Esophagus mucosa (tissue), 1 donor: ENCODE results near the gene GALNTL6. TPM values are rescaled to one million over a fixed set of nuclear protein-coding genes. Genes with fewer than 3 reads are reported as not detected.

Experiments
- ATAC-seq: fragments of 200-7000 bp; cut with Tn5 transposase; one replicate; pipeline ENCODE4 v1.9.1; 2020
- total RNA-seq: library from RNA; stranded (reverse); gene quantifications from one replicate; pipeline ENCODE4 v1.2.4, GENCODE V29; 2023
- donor health status: DM: yes; HTN: yes; CAD: no.

GALNTL6 gene
- total RNA-seq, 1 donor from 2014 or later = not detected

DNA sequence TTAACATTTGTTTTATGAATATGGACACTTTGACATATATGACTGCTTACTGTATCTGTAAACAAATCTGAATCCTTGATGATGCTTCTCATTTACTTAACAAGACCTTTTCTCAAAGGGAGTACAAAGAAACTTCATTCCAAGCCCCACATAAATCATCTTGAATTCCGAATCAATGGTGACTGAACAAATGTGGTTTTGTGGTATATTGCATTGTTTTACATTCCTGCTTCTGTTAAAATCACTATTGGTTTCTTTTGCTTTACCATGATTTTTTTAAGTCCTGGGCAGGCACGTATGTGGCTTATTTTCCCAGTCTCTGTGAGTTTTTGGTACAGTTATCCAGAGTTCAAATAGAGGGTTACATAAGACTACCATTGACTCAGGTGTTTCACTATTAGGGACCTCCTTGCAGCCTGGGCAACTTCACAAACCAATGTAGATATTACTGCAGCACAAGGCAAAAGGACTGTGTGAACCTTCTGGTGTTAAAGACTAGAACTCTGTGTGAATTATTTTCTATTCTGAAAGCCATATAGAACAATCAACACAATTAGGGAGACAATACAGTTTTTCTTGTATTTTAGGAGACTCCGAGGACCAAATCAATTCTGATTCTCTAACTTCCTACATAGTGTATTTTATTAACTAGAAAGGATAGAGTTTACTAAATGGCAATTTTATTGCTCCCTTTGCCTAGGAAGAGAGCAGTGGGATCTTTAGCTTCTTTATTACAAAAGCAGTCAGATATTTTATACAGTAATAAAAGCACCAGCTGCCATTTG, 196.4 kb downstream of the GALNTL6 start:
- no peak for ATAC-seq

DNA sequence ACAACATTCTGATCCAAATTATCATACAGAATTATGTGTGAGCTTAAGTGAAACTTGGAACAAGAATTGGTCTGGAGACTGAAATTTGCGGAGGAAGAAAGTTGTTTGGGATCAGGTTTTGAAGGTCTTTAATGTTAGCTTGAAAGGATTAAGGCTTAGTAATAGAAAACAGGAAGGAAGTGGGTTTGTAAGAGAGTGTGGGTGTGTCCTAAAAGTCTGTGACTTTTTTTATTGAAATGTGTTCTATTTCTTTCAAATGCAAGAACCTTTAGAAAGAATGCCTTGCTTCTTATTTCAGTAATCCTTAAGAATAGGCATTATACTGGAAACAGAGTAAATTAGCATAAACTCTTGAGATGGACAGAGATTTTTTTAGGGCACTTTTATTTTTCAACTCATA, 198.0 kb downstream of the GALNTL6 start:
- no peak for ATAC-seq

DNA sequence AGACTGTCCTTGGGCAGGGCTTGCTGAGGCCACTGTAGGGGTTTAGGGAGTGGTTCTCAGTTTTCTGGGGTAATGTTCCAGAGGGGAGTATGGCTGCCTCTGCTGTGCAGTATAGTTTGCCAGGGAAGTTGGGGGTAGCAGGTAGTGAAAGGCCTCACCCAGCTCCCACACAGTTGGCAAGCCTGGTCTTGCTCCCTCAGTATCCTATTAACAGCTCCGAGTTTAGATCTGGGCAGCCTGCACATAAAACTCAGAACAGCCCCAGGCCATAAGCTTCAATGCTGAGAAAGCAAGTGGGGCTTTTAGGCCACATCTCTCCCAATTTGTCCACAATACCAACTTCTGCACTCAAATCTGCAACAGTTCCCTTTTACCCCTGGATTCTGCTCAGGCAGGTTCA, 205.2 kb downstream of the GALNTL6 start:
- no peak for ATAC-seq

DNA sequence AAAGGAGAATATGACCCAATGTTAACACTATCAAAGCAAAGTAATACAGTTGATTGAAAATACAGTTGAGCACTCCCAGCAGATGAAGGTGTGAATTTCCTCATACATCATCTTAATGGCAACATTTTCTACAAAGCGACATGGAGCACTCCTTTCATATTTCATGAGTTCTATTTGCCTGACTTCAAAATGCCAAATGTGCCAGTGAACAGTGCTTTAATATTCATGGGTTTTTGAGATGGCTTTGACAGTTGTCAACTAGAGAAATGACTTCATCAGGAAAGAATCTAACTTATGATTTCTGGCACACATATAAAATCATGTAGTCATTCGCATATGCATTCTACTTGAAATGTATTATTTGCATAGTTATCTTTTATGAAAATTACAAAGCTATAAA, 222.4 kb downstream of the GALNTL6 start:
- ATAC-seq = no peak

DNA sequence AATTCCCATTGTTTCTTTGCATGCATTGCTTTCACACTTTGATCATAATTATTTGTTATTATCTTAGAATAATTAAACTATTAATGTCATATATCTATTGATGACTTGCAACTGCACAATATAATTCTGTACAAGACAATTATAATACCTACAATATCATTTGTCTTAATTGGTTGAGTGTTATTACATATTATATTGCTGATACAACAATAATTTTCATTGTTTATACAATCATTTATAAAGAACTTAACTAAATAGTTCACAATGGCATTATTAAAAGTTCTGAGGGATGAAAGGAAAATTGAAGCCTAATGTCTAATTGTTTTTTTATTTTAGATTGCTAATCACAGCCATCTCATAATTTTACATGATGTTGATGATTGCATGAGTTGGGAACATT, 227.6 kb downstream of the GALNTL6 start:
- no peak for ATAC-seq

DNA sequence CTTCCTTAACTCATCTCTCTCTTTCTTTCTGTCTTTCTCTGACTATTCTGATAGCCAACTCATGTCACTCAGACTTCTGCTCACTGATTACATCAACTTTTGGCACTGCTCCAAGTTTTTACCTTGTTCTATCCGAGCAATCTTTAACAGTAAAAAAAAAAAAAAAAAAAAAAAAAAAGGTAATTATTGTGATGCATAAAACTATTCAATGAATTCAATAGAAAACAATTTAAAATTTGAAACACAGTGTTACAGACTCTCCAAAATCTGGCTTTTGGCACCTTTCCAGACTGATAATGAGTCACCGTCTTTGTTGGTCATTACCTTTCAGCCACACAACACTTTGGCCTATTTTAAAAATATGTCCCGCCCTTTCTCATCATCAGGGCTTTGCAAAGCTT, 229.5 kb downstream of the GALNTL6 start:
- ATAC-seq = no peak

DNA sequence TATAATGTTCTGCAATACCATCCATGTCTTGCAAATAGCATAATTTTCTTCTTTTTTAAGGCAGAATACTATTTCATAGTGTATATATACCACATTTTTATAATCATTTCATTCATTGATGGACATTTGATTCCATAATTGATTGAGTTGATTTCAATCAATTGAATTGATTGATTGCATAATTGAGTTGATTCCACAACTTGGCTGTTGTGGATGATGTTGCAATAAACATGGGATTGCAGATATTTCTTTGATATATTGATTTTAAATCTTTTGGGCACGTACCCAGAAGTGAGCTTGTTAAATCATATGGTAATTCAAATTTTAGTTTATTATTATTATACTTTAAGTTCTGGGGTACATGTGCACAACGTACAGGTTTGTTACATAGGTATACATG, 232.8 kb downstream of the GALNTL6 start:
- ATAC-seq = no peak

DNA sequence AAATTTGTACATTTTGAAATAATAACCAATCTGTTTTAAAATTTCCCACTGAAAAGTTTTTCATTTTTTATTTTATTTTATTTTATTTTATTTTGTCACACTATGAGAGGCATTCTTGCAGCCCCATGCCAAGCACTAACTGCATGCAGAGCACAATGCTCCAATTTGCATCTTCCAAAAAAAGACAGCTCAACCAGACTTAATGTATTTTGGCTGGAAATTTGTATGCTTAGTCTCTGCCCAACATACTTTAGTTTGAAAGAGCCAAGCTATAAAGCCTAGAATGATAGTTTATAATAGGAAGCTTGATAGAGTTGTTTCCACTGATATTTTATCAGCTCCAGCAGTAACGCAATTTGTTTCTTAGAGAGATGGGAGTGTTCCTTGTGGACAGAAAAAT, 235.5 kb downstream of the GALNTL6 start:
- no peak for ATAC-seq

DNA sequence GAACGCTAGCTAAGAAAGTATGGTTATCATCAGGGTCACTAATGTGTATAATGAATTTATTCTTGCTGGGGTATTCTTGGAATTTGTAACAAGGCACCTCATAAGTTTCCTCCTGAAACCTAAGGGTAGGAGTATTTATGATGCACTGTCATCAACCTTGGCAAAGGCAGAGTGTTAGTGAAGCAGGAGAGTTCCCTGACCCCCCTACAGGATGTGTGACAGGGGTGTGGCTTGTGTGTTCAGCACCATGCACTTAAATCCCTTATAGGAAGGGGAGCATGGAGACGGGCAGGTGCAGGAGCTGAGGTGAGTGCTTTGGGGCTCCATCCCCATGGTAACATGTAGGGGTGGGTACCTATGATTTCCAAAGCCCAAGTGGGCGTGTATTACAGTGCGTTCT, 237.7 kb downstream of the GALNTL6 start:
- no peak for ATAC-seq

DNA sequence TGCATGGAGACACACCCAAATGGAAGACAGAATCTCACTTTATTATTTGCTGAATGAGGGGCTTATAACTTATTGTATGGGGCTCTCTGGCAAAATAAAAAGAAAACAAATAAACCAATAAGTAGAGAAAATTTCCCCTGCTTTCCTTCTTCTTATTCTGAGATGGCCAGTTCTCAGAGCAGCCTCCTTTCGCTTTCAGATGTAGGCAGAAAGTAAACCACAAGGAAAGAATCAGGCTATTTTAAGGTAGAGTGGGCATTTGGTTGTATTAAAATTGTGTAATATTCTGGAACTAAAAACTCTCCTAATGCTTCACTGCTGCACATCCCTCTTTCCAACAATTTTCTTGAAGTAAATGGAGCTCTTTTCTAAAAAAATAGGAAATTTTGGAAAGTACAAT, 241.8 kb downstream of the GALNTL6 start:
- no peak for ATAC-seq

DNA sequence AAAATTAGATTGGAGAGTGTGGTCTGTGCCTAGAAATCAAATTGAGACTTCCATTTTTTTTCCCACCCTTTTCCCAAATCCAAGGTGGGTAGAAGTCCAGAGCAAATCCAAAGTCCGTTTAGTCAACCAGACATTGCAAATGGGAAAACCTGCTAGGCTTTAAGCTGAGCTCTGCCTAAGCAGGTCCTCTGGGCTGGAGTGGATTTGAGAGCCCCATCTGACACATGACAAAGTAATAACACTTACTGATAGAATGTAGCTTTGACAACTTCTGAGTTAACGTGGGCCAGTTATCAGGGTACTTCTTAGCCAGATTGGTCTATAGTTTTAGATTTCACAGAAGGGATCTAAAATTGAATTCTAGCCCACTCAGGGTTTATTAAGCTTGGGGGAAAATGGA, 242.3 kb downstream of the GALNTL6 start:
- no peak for ATAC-seq

DNA sequence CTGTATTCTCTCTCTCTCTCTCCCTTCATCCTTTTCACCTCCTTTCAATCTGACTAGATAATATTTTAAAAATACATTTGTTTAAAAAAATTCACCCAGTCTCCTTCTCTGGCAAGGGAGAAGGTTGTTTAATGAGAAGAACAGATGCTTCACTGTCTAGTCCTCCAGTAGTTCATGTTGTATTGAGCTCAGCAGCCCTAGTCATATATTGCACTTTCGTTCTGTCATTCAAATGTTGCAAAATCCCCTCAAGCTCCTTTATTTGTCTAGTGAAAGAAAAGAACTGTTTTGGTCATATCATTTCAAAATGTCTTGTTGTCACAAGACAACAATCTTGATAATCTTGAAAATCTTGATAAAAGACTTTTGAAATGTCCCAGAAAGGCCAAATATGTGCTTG, 248.0 kb downstream of the GALNTL6 start:
- no peak for ATAC-seq

DNA sequence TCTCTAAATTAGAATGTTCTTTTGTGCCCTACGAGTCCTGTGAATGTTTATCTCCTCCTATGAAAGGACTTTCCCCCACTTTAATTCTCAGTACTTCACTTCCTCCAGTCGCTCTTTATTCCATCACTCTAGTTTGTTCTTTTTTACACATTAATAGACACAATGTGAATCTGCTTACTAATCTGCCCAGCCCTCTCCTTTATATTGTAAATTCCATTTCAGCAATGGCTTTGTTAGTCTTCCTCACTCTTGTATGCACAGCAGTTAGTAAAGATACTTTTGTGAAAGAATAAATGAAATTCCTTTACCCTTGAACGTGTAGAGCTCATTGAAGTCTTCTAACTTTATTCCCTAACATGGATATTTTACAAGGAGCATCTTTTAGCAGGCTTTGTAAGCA, 255.3 kb downstream of the GALNTL6 start:
- no peak for ATAC-seq

DNA sequence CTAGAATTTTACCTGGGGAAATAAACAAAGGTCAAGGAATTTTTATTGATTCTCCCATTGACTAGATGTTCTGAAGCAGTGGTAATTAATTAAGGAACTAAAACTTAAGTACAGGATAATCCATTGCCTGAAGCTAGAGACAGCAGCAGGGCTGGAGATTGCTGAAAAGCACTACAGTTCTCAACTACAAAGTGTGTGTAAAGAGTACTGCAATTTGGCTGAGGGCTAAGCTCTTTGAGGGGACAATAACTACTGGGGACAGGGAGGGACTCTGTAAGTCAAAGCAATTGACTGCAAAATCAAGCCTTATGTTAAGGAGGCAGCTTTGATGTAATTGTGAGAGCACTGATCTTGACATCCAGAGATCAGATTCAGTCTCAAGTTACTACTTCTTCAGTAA, 260.4 kb downstream of the GALNTL6 start:
- ATAC-seq = no peak

DNA sequence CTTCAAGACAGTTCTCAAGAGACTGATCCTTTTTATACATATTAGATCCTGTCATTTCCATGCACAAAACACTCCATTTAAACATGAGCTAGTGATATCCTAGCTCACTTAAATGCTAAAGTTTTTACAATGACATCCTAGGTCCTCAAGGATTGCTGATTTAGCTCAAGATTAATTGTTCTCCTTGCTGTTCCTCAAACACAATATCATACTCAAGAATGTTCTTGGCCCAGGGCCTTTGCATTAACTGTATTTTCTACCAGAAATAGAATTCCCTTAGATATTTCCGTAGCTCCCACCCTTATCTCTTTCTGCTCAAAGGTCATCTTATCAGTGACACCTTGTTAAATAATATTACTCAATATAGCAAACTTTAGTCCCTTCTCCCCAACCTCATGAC, 270.1 kb downstream of the GALNTL6 start:
- no peak for ATAC-seq

DNA sequence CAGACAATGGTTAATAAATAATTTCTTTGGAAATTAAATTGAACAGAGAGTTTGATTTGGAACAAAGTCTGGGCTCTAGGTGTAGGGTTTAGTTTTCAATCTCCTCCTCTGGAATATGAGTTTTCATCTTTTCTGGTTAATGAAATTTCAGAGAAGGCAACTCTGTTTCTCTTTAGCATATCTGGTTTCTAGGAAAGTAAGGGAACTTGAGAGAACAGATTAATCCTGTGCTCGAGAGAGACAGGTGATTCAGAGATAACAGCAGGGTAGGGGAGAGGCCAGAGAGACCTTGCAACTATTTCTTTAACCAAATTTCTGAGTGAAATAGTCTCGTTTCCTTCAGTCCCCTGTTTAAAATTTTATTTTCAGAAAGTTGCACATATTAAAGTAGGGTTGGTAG, 275.4 kb downstream of the GALNTL6 start:
- no peak for ATAC-seq

DNA sequence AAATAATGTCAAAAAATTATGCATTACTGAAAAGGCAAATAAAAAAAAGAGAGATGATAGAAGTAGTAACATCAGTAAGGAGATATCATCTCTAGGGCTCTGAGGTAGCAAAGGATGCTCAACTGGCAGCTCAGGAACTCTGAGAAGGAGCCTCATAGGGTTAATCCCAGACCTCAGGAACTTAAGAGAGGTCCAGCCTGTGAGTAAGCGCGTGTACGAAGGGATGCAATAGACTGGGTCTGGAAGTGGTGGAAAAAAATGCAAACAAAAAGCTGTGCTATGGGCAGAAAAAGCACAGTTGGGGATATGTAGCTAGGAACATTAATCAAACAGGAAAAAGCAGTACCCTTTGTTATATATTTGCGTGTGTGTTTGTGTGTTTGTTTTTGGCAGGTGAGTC, 282.0 kb downstream of the GALNTL6 start:
- ATAC-seq = no peak

DNA sequence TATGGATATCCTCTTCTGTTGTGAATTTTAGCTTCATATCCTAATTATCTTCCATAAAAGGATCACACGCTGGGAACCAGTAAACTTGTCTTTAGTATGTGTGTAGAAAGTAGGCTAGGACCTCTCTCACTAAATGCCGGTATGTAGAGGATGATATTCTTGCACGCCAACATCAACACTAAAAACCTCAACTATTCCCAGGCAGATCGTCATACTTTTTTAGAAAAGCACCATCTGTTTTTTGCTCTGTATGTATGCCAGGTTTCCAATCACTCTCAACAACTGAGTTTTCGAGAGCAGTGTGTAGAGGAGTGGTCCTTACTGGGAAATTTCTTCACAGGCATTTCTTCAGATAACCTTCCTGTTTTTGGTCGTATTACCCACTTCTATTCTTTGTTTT, 283.6 kb downstream of the GALNTL6 start:
- ATAC-seq = no peak

DNA sequence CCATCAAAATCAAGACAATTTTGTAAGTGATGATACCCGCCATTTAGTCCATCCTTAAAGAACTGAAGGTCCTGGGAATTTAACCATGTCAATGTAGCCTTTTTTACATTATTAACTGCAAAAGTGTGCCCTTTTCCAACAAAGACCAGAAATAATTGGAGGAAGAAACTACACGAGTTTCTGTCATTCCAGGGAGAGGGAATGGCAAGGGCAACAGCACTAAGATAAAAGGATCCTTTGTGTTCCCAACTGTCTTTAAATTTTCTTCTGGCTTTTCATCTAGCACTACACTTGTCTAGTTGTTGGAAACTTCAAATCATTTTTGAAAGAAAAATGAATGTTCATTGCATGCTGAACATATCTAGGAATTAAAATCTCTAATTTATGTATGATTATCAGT, 286.2 kb downstream of the GALNTL6 start:
- no peak for ATAC-seq

DNA sequence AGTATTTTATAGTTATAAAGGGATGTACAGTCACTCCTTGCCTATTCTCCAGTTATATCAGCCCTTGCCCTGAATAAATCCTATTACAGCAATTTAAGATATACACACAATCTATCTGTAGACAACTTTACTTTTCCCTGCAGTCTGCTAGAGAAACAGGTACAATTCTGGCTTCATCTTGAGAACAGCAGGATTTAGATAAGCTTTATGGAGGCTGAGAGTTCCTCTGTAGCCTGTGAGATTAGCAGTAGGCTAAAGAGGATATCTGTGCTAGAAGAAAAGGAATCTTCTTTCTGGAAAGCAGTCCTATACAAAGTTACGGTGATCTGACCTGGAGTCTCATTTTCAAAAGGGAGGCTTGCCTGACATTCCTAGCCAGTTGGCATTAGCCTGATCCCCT, 290.3 kb downstream of the GALNTL6 start:
- ATAC-seq = no peak

DNA sequence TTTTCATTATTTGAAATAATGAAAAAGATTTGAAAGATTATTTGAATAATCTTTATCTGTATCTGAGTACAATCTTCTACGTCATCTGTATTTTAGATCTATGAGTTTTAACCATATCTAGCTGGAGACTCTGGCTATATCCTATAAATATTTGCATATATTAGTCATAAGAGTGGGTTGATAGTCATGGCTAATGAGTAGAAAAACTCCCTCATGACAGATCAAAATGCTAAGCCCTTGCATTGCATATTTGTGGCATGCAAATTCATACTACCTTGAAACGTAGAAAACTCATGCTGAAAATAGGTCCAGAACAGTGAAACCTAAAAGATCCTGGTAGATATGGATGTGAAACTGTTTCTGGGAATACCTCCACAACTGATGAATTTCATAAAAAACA, 291.3 kb downstream of the GALNTL6 start:
- no peak for ATAC-seq

DNA sequence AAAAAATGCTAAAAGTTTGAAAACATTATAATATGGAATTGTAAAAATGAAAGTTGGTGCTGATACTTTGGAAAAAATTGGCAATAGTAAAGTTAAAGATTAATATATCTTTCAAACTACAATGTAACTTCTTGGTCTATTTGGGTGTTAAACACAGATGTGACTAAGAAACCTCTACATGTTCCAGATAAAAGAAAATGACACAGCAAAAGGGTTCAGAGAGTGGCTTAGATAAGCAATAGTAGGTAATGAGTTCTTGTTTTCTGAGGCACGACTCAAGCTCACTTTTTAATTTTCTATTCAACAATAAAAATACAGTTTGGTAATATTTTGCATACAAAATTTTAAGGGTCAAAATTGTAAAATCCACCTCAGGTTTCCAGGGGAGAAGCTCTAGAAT, 292.7 kb downstream of the GALNTL6 start:
- no peak for ATAC-seq

DNA sequence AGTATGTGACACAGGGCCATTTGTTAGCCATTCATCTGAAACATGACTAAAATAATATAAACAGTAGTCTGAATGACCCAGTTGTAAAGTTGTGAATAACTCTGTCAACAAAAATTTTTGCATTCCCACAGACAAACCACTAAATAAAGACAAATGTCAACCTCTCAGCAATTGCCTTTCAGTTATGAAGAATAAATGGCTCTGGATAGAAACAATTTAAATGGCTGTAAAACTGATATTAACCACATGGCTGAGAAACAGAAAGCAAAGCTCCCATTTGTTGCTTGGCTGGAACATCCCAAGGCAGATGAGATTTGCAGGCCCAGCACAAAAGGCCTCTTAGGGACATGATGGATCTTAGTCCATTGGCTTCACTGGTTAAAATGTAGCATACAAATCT, 296.3 kb downstream of the GALNTL6 start:
- no peak for ATAC-seq

DNA sequence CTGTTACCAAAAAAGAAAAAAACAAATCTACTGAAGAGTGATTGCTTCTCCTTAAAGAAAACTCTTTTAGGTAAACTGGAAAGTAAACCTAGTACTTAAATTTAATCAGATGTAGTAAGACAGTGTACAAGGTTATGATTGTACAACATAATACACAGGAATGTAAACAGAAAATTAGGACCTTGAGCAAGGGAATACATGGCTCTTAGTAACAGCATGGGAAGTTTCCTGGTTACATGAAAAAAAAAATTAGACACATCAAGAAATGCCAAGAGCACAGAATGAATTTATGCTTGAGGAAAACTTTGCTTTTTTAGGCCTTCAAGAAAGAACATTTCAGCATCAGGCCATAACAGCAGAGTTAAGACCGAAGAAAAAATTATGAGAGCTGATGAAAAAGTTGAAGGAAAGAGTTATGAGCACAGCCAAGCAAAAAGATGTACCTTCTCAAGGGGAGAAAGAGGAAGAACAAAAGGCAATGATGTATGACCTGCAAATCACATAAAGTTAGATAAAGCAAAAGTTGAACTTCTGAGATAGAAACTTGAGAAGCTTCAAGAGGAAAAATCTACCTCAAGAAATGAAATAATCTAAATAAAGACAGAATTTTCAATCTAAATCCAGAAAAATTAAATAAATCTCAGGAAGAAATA, 311.6 kb downstream of the GALNTL6 start:
- ATAC-seq = no peak

DNA sequence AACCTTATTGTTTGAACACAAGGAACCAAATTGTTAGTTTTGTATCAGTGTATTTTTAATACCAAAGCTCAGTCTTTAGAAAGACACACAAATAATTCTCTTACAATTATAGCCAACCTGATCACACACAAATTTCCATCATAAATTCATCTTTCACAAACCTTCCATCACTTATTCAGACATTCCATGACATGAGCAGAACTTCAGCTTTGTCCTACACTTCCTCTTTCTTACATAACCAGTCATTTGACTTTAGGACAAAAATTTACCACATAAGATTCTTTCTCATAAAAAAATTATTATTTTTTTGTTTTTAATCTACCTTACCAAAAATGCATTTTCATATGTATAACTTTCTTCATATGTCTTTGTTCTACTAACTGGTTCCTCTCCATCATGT, 312.2 kb downstream of the GALNTL6 start:
- ATAC-seq = no peak
